Pancreas (tissue), 10 donors: ENCODE data around the gene TTC39B. TPM values are rescaled to one million over a fixed set of nuclear protein-coding genes. Genes with fewer than 3 reads are reported as not detected.

Experiments
- ATAC-seq, 4 donors: fragments of 200-7000 bp; cut with Tn5 transposase; one replicate each; pipeline versions ENCODE4 v1.8.0 to v1.9.1; 2020; ENCODE audit warnings: mild to moderate bottlenecking in 4 of 4, moderate library complexity in 4 of 4
- DNase-seq, 6 donors: peaks; one replicate each; pipeline ENCODE4 v3.0.0-alpha.2; 2020
- FAIRE-seq: peaks from 2 replicates; lab custom pipeline; 2012; peaks lifted over from hg19 to GRCh38; lab: Jason Lieb, UNC
- H3K27ac ChIP-seq, 4 donors: fragments of 200-600 bp; sonication (generic); 1 replicate in 3 of 4; 2 replicates in 1 of 4; pipeline versions ENCODE4 v1.5.0 to v1.8.0; 2020
- H3K27me3 ChIP-seq, 4 donors: fragments of 200-600 bp; one replicate each; pipeline ENCODE4 v1.8.0; 2021
- H3K36me3 ChIP-seq, 3 donors: fragments of 200-600 bp; sonication (generic) in 1 of 3; one replicate each; pipeline versions ENCODE4 v1.5.0 to v1.8.0; 2020 to 2021
- H3K4me1 ChIP-seq, 3 donors: fragments of 200-600 bp; one replicate each; pipeline ENCODE4 v1.8.0; 2021
- H3K4me3 ChIP-seq, 4 donors: fragments of 200-600 bp; sonication (generic) in 2 of 4; one replicate each; pipeline versions ENCODE4 v1.5.0 to v1.8.0; 2020 to 2021
- H3K9me3 ChIP-seq, 4 donors: fragments of 200-600 bp; one replicate each; pipeline ENCODE4 v1.8.0; 2021
- WGBS, 2 donors: extraction: QIAGEN DNeasy Blood & Tissue Kit; methylation state at CpG; one replicate each; pipeline ENCODE4 v1.1.7; 2013; 5-methylcytosine and 5-hydroxymethylcytosine counted together
- intact Hi-C, 3 donors: fragments of 100-400 bp; cut with DNase I; formaldehyde crosslinking; loops; one replicate each; pipeline versions ENCODE4 v1.11.1 to v1.14.2; 2022
- polyA plus RNA-seq, 2 donors: library from polyadenylated mRNA; stranded (reverse); fragments of 200-250 nt; gene quantifications; one replicate each; pipeline ENCODE4 v1.2.3, GENCODE V29; 2013
- total RNA-seq, 6 donors: library from RNA; stranded (reverse); fragmentation: NEBNext Ultra II Directional in 4 of 6; extraction: Animal tissue kit (Norgen Biotek cat#: 25700) in 4 of 6; gene quantifications; one replicate each; pipeline versions ENCODE4 v1.2.1 to v1.2.4, GENCODE V29; 2021 to 2023
- TF ChIP-seq, protein P1 (sequence below), 4 donors: fragments of 200-600 bp; sonication (generic) in 3 of 4; IDR thresholded peaks; one replicate each; pipeline versions ENCODE4 v1.5.0 to v1.8.0; 2021; ENCODE audit warnings: antibody characterized with exemption in 4 of 4
- donor health status: healthy with polysubstance abuse.
- donor health status: DM: no; HTN: no; CAD: no; lungs with moderate emphysema.
- donor health status: DM: no; HTN: no; CAD: no.
- donor health status: control.
- donor health status: control.
- donor health status: Bipolar disorder and iron deficiency.
- donor health status: DM: yes; HTN: yes; CAD: no.
- donor health status: DM: no; HTN: no; CAD: no.
- donor health status: DM: no; HTN: no; CAD: no.
- donor health status: DM: yes; HTN: yes; CAD: no.

TTC39B gene
- total and polyA plus RNA-seq, 8 donors = 1.5 to 12.1 (median 5.1) TPM

DNA sequence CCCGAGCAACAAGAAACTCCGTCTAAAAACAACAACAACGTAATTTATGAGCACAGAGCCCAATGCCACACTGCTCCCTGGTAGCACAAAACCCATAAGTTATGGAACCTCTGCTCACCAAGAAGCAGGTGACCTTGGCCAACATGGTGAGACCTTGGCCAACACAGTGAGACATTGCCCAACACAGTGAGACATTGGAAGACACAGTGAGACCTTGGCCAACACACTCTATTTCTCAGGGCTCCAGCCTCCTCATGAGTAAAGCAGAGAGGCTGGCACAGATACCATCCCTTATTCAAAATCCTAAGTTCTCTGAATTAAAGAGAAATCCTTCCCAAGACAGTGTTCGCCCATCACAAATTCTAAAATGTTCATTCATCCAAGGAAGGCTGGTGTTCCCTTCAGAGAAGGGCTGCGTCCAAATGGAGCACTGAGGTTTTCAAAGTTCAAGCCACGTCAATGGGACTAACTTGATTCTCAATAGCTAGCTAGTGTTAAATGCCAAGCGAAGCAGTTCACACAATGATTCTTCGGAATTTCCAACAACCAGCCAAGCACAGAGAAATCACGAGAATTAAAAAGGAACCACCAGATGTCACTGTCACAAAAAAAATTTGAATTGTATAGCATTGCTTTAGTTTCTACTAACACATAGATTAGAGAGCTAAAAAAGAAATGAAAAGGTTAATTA lies 29.5 kb downstream of the TTC39B start:
- peak; percentile 74 to 87 (median 84) for ATAC-seq
- H3K9me3 ChIP-seq = no peaks in the 10 kb centered on the region
- no peak overlapping the region for H3K27ac ChIP-seq
- DNase-seq = no peak
- no peaks in the 10 kb centered on the region for H3K36me3 ChIP-seq
- no peak for FAIRE-seq
- 51 to 52% methylated on average over 9 of the region's 9 CpGs for WGBS, 2 donors
- intact Hi-C loops = no loop called here
- no peaks in the 10 kb centered on the region for H3K27me3 ChIP-seq
- TF ChIP-seq, protein P1, sequence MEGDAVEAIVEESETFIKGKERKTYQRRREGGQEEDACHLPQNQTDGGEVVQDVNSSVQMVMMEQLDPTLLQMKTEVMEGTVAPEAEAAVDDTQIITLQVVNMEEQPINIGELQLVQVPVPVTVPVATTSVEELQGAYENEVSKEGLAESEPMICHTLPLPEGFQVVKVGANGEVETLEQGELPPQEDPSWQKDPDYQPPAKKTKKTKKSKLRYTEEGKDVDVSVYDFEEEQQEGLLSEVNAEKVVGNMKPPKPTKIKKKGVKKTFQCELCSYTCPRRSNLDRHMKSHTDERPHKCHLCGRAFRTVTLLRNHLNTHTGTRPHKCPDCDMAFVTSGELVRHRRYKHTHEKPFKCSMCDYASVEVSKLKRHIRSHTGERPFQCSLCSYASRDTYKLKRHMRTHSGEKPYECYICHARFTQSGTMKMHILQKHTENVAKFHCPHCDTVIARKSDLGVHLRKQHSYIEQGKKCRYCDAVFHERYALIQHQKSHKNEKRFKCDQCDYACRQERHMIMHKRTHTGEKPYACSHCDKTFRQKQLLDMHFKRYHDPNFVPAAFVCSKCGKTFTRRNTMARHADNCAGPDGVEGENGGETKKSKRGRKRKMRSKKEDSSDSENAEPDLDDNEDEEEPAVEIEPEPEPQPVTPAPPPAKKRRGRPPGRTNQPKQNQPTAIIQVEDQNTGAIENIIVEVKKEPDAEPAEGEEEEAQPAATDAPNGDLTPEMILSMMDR (IDR thresholded peaks at IDR 0.05) = peak in 3 of 4 donors; percentile 21 to 24 (median 21)
- peaks cover 4 to 13% (median 12%) of the 10 kb centered on the region in 3 donors for H3K4me1 ChIP-seq
- H3K4me3 ChIP-seq = no peak overlapping the region

DNA sequence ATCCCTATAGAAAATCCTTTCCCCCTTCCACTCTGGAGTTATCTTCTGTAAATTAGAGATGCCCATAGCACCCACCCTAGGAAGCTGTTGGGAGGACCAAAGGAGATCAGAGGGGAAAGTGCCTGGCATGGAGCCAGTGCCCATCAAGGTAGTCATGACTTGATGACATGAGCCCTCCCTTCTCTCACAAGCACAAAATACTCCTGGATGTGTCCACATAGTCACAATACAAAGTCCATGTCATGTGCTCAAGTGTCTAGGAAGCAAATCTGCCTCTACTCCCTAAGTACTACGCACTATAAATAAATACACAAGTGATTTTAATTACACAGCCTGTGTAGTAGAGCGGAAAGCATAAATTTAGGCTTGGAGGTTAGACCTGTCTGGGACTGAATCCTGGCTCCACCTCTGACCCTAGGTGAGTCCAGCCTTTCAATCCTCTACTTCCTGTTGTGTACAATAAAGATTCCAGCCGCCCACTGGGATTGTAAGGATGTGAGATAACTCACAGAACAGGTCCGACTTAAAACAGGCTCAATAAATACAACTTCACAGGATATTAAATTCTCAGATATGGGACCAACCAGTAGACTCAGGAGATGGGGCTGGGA lies 30.6 kb downstream of the TTC39B start:
- Histone ChIP-seq H3K4me1 (peaks cover 4 to 13% (median 12%) of the 10 kb centered on the region in 3 donors), H3K36me3 (no peaks in the 10 kb centered on the region), H3K4me3 (no peak overlapping the region), H3K27ac (no peak overlapping the region), H3K9me3 (no peaks in the 10 kb centered on the region), H3K27me3 (no peaks in the 10 kb centered on the region)
- ATAC-seq (no peak), FAIRE-seq (no peak), DNase-seq (no peak)
- TF ChIP-seq, protein P1 (IDR thresholded peaks at IDR 0.05) = no peak
- intact Hi-C loops = no loop called here
- 68% methylated on average over 4 of the region's 4 CpGs for WGBS, 2 donors

DNA sequence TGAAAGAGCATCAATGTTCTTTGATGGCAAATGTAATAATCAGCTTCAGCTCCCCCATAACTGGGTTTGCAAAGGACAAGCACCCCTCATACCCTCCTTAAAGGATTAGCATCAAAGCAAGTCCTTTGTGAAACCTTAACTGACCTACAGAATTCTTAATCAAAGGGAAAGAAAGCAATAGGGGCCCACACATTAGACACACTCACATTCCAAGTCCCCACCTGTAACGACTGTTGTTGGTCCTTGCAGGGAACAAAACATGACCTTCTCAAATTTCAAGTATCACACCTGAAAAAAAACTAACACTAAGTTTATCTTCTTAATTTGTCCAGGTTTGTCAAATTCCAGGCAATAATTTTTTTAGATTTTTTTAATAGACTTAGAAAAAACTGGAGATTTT lies 32.6 kb downstream of the TTC39B start:
- H3K4me3 ChIP-seq = no peak overlapping the region
- no peak overlapping the region for H3K27ac ChIP-seq
- intact Hi-C loops = no loop called here
- H3K36me3 ChIP-seq = no peaks in the 10 kb centered on the region
- peaks cover 4 to 13% (median 12%) of the 10 kb centered on the region in 3 donors for H3K4me1 ChIP-seq
- no peak for DNase-seq
- no peak for ATAC-seq
- no peaks in the 10 kb centered on the region for H3K9me3 ChIP-seq
- FAIRE-seq = no peak
- H3K27me3 ChIP-seq = no peaks in the 10 kb centered on the region
- TF ChIP-seq, protein P1 (IDR thresholded peaks at IDR 0.05) = no peak
- WGBS, 2 donors = 67 to 80% methylated on average over 1 of the region's 1 CpG

DNA sequence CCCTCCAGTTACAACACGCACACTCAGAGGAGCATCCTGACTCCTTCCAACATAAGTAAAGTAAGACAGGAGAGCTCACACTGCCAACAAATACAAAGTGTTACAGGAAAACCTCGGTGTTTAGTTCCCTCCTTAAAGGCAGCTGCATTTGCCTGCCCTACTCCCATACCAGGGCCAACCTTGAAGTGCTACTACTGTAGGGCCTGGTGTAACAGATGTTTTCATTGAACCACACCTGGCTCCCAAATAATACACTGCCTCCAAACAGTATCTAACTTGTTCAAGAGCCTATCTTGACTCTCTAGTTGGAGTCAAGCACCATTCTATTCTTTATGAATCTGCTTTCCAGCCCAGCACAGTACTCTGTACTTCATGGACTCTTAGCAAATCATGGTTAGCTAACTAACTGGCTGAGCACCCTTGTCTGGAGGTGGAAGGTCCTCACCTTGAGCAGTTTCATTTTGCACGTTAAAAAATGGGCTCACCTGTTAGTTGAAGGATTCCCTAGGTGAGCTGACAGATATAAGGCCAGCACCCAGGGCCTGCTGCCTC lies 34.6 kb downstream of the TTC39B start:
- Histone ChIP-seq H3K4me3 (no peak overlapping the region), H3K36me3 (no peaks in the 10 kb centered on the region), H3K27ac (no peak overlapping the region), H3K4me1 (peaks cover 0 to 2% (median 2%) of the 10 kb centered on the region in 3 donors), H3K9me3 (no peaks in the 10 kb centered on the region), H3K27me3 (no peaks in the 10 kb centered on the region)
- FAIRE-seq (no peak), DNase-seq (no peak), ATAC-seq (no peak)
- TF ChIP-seq, protein P1 (IDR thresholded peaks at IDR 0.05) = no peak
- 63 to 69% methylated on average over 3 of the region's 3 CpGs for WGBS, 2 donors
- intact Hi-C loops = no loop called here
